Muscle of back (tissue), 11 donors: Measurements from ENCODE around the gene LRP8. TPM values are rescaled to one million over a fixed set of nuclear protein-coding genes. Genes with fewer than 3 reads are reported as not detected.

ENCODE experiments used
- DNase-seq, 3 donors: peaks; one replicate each; pipeline versions ENCODE4 v3.0.0 to v3.0.0-alpha.2; 2013
- polyA plus RNA-seq, 10 donors: library from polyadenylated mRNA; unstranded; fragments of 120-200 nt; gene quantifications; one replicate each; pipeline ENCODE4 v1.2.1, GENCODE V29; 2013; ENCODE audit not compliant: insufficient read length in 10 of 10

LRP8 gene
- polyA plus RNA-seq, 10 donors, result 3.5 to 9.1 (median 5.5) TPM

GRCh38 chr1:53361541-53361961, 33.7 kb upstream of the LRP8 start:
- DNase-seq, result no peak

GRCh38 chr1:53359934-53360276, 32.0 kb upstream of the LRP8 start:
- no peak for DNase-seq

GRCh38 chr1:53359225-53359933, 31.5 kb upstream of the LRP8 start:
- no peak for DNase-seq

- DNase-seq, result no peak
Observed at GRCh38 chr1:53356637-53357036, 28.8 kb upstream of the LRP8 start.

- no peak for DNase-seq
Observed at GRCh38 chr1:53354119-53354518, 26.2 kb upstream of the LRP8 start.

- DNase-seq, result no peak
Observed at GRCh38 chr1:53352561-53352960, 24.7 kb upstream of the LRP8 start.

- no peak for DNase-seq
Observed at GRCh38 chr1:53350853-53351767, 23.2 kb upstream of the LRP8 start.

- DNase-seq, result no peak
Observed at GRCh38 chr1:53349968-53350852, 22.3 kb upstream of the LRP8 start.

GRCh38 chr1:53349369-53349835, 21.5 kb upstream of the LRP8 start:
- DNase-seq, result no peak

- no peak for DNase-seq
Observed at GRCh38 chr1:53348486-53349368, 20.9 kb upstream of the LRP8 start.

GRCh38 chr1:53346814-53347176, 18.9 kb upstream of the LRP8 start:
- no peak for DNase-seq

GRCh38 chr1:53345996-53346813, 18.3 kb upstream of the LRP8 start:
- DNase-seq, result peak in 2 of 3 donors; percentile 21 to 22

GRCh38 chr1:53344921-53345838, 17.3 kb upstream of the LRP8 start:
- DNase-seq, result no peak

- no peak for DNase-seq
Observed at GRCh38 chr1:53343831-53344668, 16.2 kb upstream of the LRP8 start.

GRCh38 chr1:53342735-53343470, 15.0 kb upstream of the LRP8 start:
- DNase-seq, result no peak

GRCh38 chr1:53341961-53342707, 14.3 kb upstream of the LRP8 start:
- DNase-seq, result no peak

- DNase-seq, result no peak
Observed at GRCh38 chr1:53341521-53341895, 13.6 kb upstream of the LRP8 start.
